Fibroblast of lung (primary cell): ENCODE measurements around the gene CIC.

Experiments
- CTCF ChIP-seq, 2 donors: IDR thresholded peaks in 1 of 2; conservative IDR thresholded peaks in 1 of 2; 1 replicate in 1 of 2; 2 replicates in 1 of 2; pipeline ENCODE4 v1.5.1; 2011 to 2012; ENCODE audit warnings: low read length in 2 of 2, control low read depth in 1 of 2, inconsistent platforms in 1 of 2, low read depth in 1 of 2, mild to moderate bottlenecking in 1 of 2
- EZH2 ChIP-seq: IDR thresholded peaks from 2 replicates; pipeline ENCODE4 v1.5.1; 2012; ENCODE audit warnings: low read length, control low read depth, mild to moderate bottlenecking; ENCODE audit errors: missing control alignments

- no peak for TF ChIP-seq CTCF (conservative IDR thresholded peaks at IDR 0.05 in 1 of 2, IDR thresholded peaks at IDR 0.05 in 1 of 2; ENCODE audit: low read depth in 1 of 2, low read length in 2 of 2)
- TF ChIP-seq EZH2: no peak
Measured at GRCh38 chr19:42292963-42293362, 23.9 kb downstream of the CIC start.
